ENCODE data around the gene FDX1. TPM values are rescaled to one million over a fixed set of nuclear protein-coding genes. Genes with fewer than 3 reads are reported as not detected.

The FDX1 gene
- total and polyA plus RNA-seq, 3 experiments from 2014 or later: 13.8 to 19.0 (median 14.4) TPM

- Histone ChIP-seq H3K9me3 (ENCODE audit: low read length) (no peaks in the 10 kb centered on the region), H3K27ac (ENCODE audit: low read depth, low read length) (no peak overlapping the region), H3K27me3 (ENCODE audit: insufficient read depth, low read length, poor library complexity, severe bottlenecking) (no peaks in the 10 kb centered on the region), H3K4me1 (ENCODE audit: insufficient read depth, low read length) (no peaks in the 10 kb centered on the region), H3K4me3 (ENCODE audit: low read length) (no peak overlapping the region), H3K36me3 (ENCODE audit: insufficient read depth, low read length) (no peaks in the 10 kb centered on the region)
- ChIA-PET CTCF (no interaction called here), POLR2A (no interaction called here)
- no peaks in the 10 kb centered on the region for H3K9me3 Mint-ChIP-seq
- H3K4me1 Mint-ChIP-seq: peaks cover 0 to 4% (median 0%) of the 10 kb centered on the region in 3 donors
- peak overlapping the region in 2 of 8 donors; percentile 4 to 30 for H3K27ac Mint-ChIP-seq
- DNase-seq: no peak
- no peaks in the 10 kb centered on the region for H3K27me3 Mint-ChIP-seq
- peaks cover 0 to 20% (median 9%) of the 10 kb centered on the region in 3 donors for H3K36me3 Mint-ChIP-seq
- H3K4me3 Mint-ChIP-seq: no peak overlapping the region
Measured at GRCh38 chr11:110471371-110471770, 41.6 kb downstream of the FDX1 start.

GRCh38 chr11:110472858-110473257 is 43.1 kb downstream of the FDX1 start:
- Mint-ChIP-seq H3K36me3 (peaks cover 0 to 14% (median 6%) of the 10 kb centered on the region in 3 donors), H3K4me3 (no peak overlapping the region), H3K27me3 (no peaks in the 10 kb centered on the region), H3K4me1 (peaks cover 0 to 4% (median 0%) of the 10 kb centered on the region in 3 donors), H3K9me3 (no peaks in the 10 kb centered on the region), H3K27ac (no peak overlapping the region)
- H3K27ac ChIP-seq (ENCODE audit: low read depth, low read length): no peak overlapping the region
- DNase-seq: no peak
- H3K36me3 ChIP-seq (ENCODE audit: insufficient read depth, low read length): no peaks in the 10 kb centered on the region
- no peaks in the 10 kb centered on the region for H3K4me1 ChIP-seq (ENCODE audit: insufficient read depth, low read length)
- H3K9me3 ChIP-seq (ENCODE audit: low read length): no peaks in the 10 kb centered on the region
- no peak overlapping the region for H3K4me3 ChIP-seq (ENCODE audit: low read length)
- CTCF ChIA-PET: interaction anchor here (1.4 kb wide), 1 partner anchor 9 kb away, joined by 3 read pairs; no protein-coding TSS in a partner anchor
- POLR2A ChIA-PET: no interaction called here
- no peaks in the 10 kb centered on the region for H3K27me3 ChIP-seq (ENCODE audit: insufficient read depth, low read length, poor library complexity, severe bottlenecking)

GRCh38 chr11:110473706-110474105 is 44.0 kb downstream of the FDX1 start:
- CTCF ChIA-PET: interaction anchor here (1.4 kb wide), 1 partner anchor 10 kb away, joined by 3 read pairs; no protein-coding TSS in a partner anchor
- no peaks in the 10 kb centered on the region for H3K36me3 ChIP-seq (ENCODE audit: insufficient read depth, low read length)
- no peaks in the 10 kb centered on the region for H3K4me1 ChIP-seq (ENCODE audit: insufficient read depth, low read length)
- Mint-ChIP-seq H3K36me3 (peaks cover 0 to 8% (median 6%) of the 10 kb centered on the region in 3 donors), H3K27me3 (no peaks in the 10 kb centered on the region), H3K4me1 (peaks cover 0 to 4% (median 0%) of the 10 kb centered on the region in 3 donors), H3K9me3 (no peaks in the 10 kb centered on the region), H3K27ac (no peak overlapping the region), H3K4me3 (no peak overlapping the region)
- H3K4me3 ChIP-seq (ENCODE audit: low read length): no peak overlapping the region
- no peak overlapping the region for H3K27ac ChIP-seq (ENCODE audit: low read depth, low read length)
- H3K27me3 ChIP-seq (ENCODE audit: insufficient read depth, low read length, poor library complexity, severe bottlenecking): no peaks in the 10 kb centered on the region
- DNase-seq: no peak
- no peaks in the 10 kb centered on the region for H3K9me3 ChIP-seq (ENCODE audit: low read length)
- POLR2A ChIA-PET: no interaction called here

GRCh38 chr11:110474578-110474977 is 44.8 kb downstream of the FDX1 start:
- POLR2A ChIA-PET: no interaction called here
- CTCF ChIA-PET: no interaction called here

GRCh38 chr11:110475671-110476070 is 45.9 kb downstream of the FDX1 start:
- POLR2A ChIA-PET: no interaction called here
- no peak overlapping the region for H3K4me3 ChIP-seq (ENCODE audit: low read length)
- peaks cover 0 to 2% (median 1%) of the 10 kb centered on the region in 3 donors for H3K36me3 Mint-ChIP-seq
- no peak overlapping the region for H3K27ac Mint-ChIP-seq
- H3K4me1 ChIP-seq (ENCODE audit: insufficient read depth, low read length): no peaks in the 10 kb centered on the region
- H3K9me3 ChIP-seq (ENCODE audit: low read length): no peaks in the 10 kb centered on the region
- no peak for DNase-seq
- H3K36me3 ChIP-seq (ENCODE audit: insufficient read depth, low read length): no peaks in the 10 kb centered on the region
- no peaks in the 10 kb centered on the region for H3K27me3 ChIP-seq (ENCODE audit: insufficient read depth, low read length, poor library complexity, severe bottlenecking)
- H3K4me3 Mint-ChIP-seq: no peak overlapping the region
- CTCF ChIA-PET: no interaction called here
- peaks cover 8 to 12% (median 11%) of the 10 kb centered on the region in 3 donors for H3K4me1 Mint-ChIP-seq
- H3K27ac ChIP-seq (ENCODE audit: low read depth, low read length): no peak overlapping the region
- no peaks in the 10 kb centered on the region for H3K27me3 Mint-ChIP-seq
- H3K9me3 Mint-ChIP-seq: no peaks in the 10 kb centered on the region

More at GRCh38 chr11:110474578-110474977, 44.8 kb downstream of the FDX1 start:
- Histone ChIP-seq H3K4me1 (ENCODE audit: insufficient read depth, low read length) (no peaks in the 10 kb centered on the region), H3K36me3 (ENCODE audit: insufficient read depth, low read length) (no peaks in the 10 kb centered on the region), H3K27ac (ENCODE audit: low read depth, low read length) (no peak overlapping the region), H3K9me3 (ENCODE audit: low read length) (no peaks in the 10 kb centered on the region), H3K27me3 (ENCODE audit: insufficient read depth, low read length, poor library complexity, severe bottlenecking) (no peaks in the 10 kb centered on the region), H3K4me3 (ENCODE audit: low read length) (no peak overlapping the region)
- H3K9me3 Mint-ChIP-seq: no peaks in the 10 kb centered on the region
- H3K4me1 Mint-ChIP-seq: peaks cover 8% of the 10 kb centered on the region in 3 donors
- H3K4me3 Mint-ChIP-seq: no peak overlapping the region
- H3K27ac Mint-ChIP-seq: peak overlapping the region in 2 of 8 donors; percentile 6 to 8
- DNase-seq: no peak
- H3K36me3 Mint-ChIP-seq: peaks cover 0 to 6% (median 4%) of the 10 kb centered on the region in 3 donors
- no peaks in the 10 kb centered on the region for H3K27me3 Mint-ChIP-seq

GRCh38 chr11:110478410-110478809 is 48.7 kb downstream of the FDX1 start:
- no peak overlapping the region for H3K4me3 Mint-ChIP-seq
- peaks cover 0 to 1% (median 0%) of the 10 kb centered on the region in 3 donors for H3K36me3 Mint-ChIP-seq
- no peaks in the 10 kb centered on the region for H3K27me3 Mint-ChIP-seq
- Histone ChIP-seq H3K27ac (ENCODE audit: low read depth, low read length) (no peak overlapping the region), H3K36me3 (ENCODE audit: insufficient read depth, low read length) (no peaks in the 10 kb centered on the region), H3K9me3 (ENCODE audit: low read length) (no peaks in the 10 kb centered on the region), H3K4me3 (ENCODE audit: low read length) (no peak overlapping the region), H3K4me1 (ENCODE audit: insufficient read depth, low read length) (no peaks in the 10 kb centered on the region), H3K27me3 (ENCODE audit: insufficient read depth, low read length, poor library complexity, severe bottlenecking) (no peaks in the 10 kb centered on the region)
- DNase-seq: no peak
- H3K9me3 Mint-ChIP-seq: no peaks in the 10 kb centered on the region
- CTCF ChIA-PET: interaction anchor here (0.5 to 1.6 kb wide), 3 partner anchors 9 to 78 kb away, joined by 3 to 4 read pairs (median 3); no protein-coding TSS in a partner anchor
- peaks cover 6 to 12% (median 11%) of the 10 kb centered on the region in 3 donors for H3K4me1 Mint-ChIP-seq
- POLR2A ChIA-PET: no interaction called here
- H3K27ac Mint-ChIP-seq: no peak overlapping the region

- ChIA-PET POLR2A (no interaction called here), CTCF (interaction anchor here (0.5 to 1.6 kb wide), 5 partner anchors 10 to 77 kb away, joined by 3 to 4 read pairs (median 3); no protein-coding TSS in a partner anchor)
- Histone ChIP-seq H3K27me3 (ENCODE audit: insufficient read depth, low read length, poor library complexity, severe bottlenecking) (no peaks in the 10 kb centered on the region), H3K9me3 (ENCODE audit: low read length) (no peaks in the 10 kb centered on the region), H3K27ac (ENCODE audit: low read depth, low read length) (no peak overlapping the region), H3K4me3 (ENCODE audit: low read length) (no peak overlapping the region), H3K36me3 (ENCODE audit: insufficient read depth, low read length) (no peaks in the 10 kb centered on the region), H3K4me1 (ENCODE audit: insufficient read depth, low read length) (no peaks in the 10 kb centered on the region)
- Mint-ChIP-seq H3K4me1 (peaks cover 6 to 12% (median 11%) of the 10 kb centered on the region in 3 donors), H3K27ac (peak overlapping the region in 2 of 8 donors; percentile 6 to 7), H3K27me3 (no peaks in the 10 kb centered on the region), H3K4me3 (no peak overlapping the region), H3K9me3 (no peaks in the 10 kb centered on the region), H3K36me3 (peaks cover 0 to under 1% (median 0%) of the 10 kb centered on the region in 3 donors)
- no peak for DNase-seq
Measured at GRCh38 chr11:110479108-110480101, 49.7 kb downstream of the FDX1 start.

GRCh38 chr11:110481523-110481922 is 51.8 kb downstream of the FDX1 start:
- ChIA-PET POLR2A (no interaction called here), CTCF (no interaction called here)
- H3K27ac Mint-ChIP-seq: no peak overlapping the region
- Histone ChIP-seq H3K27me3 (ENCODE audit: insufficient read depth, low read length, poor library complexity, severe bottlenecking) (no peaks in the 10 kb centered on the region), H3K27ac (ENCODE audit: low read depth, low read length) (no peak overlapping the region), H3K36me3 (ENCODE audit: insufficient read depth, low read length) (no peaks in the 10 kb centered on the region), H3K4me3 (ENCODE audit: low read length) (no peak overlapping the region), H3K4me1 (ENCODE audit: insufficient read depth, low read length) (no peaks in the 10 kb centered on the region), H3K9me3 (ENCODE audit: low read length) (no peaks in the 10 kb centered on the region)
- no peaks in the 10 kb centered on the region for H3K27me3 Mint-ChIP-seq
- H3K9me3 Mint-ChIP-seq: no peaks in the 10 kb centered on the region
- no peak for DNase-seq
- no peak overlapping the region for H3K4me3 Mint-ChIP-seq
- peaks cover 0 to 3% (median 0%) of the 10 kb centered on the region in 3 donors for H3K36me3 Mint-ChIP-seq
- peaks cover 4 to 12% (median 11%) of the 10 kb centered on the region in 3 donors for H3K4me1 Mint-ChIP-seq

All from CD8-positive, alpha-beta memory T cell (primary cell).